ENCODE measurements around the gene VAV2.

Gene VAV2

GRCh38 chr9:133888048-133888808 is 103.9 kb downstream of the VAV2 start:
- no peak for DNase-seq

- no peak for DNase-seq
Measured at GRCh38 chr9:133887540-133888047, 104.5 kb downstream of the VAV2 start.

DNA sequence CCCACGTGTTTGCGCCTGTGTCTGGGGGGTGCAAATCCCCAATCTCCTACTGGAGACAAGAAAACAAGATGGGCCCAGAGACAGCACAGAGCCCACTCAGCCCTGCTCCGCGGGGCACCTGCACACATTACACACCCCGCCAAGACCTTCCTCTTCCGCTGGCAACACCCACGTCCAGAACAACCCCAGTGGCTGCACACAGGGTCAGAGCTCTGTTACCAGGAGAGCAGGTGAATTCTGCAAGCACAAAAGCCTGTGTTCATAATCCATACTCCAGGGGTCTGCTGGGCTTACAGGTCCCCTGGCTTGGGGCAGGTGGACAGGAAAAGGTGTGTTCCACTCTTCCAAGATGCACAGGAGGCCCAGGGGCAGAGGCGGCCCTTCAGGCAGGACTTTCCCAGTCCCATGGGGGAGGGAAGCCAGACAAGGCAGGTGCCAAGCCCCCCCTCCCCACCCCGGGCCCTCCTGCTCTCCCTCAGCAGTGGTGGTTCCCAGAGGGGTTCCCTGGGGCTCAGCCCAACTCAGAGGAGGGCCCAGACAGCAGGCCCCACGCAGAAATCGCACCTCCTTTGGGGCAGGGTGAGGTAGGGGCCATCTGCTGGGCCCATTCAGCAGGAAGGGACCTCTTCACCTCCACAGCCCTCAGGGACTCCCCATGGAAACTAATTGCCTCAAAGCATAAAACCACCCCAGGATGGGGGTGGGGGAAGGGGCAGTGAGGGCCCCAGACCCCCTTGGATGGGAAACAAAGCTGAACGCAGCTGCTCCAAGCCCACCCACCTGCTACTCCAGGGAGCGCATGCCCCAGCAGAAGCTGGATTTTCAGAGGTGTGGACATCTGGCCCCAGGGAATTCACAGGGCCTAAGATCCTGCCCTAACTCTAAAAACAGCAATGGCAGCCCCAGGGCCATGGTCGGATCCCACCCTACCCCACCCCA is 105.3 kb downstream of the VAV2 start:
- DNase-seq = no peak

DNA sequence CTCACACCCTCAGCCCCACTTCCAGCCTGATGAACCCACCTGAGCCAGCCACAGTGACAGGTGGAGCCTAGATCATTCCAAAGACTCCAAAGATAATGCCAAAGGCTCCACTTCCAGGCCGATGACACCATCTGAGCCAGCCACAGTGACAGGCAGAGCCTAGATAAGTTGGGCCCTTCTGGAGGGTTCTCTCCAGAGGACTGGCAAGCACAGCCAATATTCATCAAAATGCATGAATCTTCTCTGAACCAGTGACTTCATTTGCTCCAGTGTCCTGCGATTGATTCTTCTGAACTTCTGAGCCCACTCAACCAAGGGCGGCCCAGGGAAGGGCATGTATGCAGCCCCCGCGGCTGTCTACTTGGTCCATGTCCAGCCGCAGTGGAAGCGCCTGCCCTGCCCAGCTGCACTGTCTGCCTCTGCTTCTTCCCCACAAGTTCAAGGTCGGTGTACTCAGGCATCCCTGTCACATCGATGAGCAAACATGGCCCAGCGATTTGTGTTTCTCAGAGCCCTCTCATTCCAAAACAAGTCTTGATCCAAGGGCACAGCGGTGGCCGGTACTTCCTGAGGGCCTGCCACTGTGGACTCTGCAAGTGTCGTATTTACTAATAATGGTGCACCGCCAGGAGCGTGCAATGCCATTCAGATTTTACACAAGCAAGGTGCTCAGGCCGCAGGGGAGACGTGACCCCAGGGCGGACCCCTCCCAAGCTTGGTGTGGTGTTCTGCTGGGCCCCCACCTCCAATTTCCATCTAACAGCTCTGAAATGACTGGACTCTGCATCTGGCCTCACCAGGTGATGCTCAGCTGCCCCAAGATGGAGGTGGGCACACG is 107.0 kb downstream of the VAV2 start:
- DNase-seq = no peak

DNA sequence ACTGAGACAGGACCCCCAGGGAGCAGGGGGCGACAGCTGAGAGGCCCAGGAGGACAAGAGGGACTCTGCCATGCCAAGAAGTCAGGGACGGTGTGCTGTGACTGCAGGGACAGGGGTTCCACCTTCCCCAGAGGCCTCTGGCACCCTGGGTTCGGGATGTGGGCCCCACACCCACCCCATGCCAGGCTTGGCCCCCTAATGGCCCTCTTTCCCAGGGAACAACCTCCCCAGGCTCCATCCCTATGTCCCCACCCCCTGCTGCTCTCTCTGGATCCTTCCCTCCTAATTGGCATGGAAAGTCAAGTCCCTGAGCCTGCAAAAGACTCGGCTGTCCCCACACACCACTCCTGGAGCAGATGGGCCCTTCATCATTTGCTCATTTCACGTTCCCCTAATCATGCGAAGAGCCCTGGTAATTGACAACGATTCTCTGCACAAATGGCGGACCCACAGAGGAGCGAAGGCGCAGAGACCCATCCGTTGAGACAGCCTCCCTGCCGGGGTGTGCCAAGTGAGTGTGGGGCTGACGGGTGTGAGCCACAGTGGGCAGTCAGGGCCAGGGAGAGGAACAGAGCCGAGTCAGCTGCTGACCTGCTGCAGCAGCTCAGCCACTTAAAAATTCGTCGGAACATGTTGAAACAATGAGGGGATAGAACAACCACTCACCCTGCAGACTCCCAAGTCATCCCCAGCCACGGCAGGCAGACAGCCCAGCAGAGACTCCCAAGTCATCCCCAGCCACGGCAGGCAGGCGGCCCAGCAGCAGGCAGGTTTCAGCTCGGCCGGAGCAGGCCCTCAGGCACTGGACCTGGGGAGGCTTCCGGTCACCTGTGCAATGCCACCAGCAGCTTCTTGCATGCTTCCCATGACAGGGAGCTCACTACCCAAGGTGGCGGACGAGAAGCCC is 109.0 kb downstream of the VAV2 start:
- no peak for DNase-seq

GRCh38 chr9:133881671-133882381 is 110.3 kb downstream of the VAV2 start:
- DNase-seq = no peak

GRCh38 chr9:133880851-133881661 is 111.1 kb downstream of the VAV2 start:
- DNase-seq = no peak

GRCh38 chr9:133880136-133880535 is 112.0 kb downstream of the VAV2 start:
- DNase-seq = no peak

DNA sequence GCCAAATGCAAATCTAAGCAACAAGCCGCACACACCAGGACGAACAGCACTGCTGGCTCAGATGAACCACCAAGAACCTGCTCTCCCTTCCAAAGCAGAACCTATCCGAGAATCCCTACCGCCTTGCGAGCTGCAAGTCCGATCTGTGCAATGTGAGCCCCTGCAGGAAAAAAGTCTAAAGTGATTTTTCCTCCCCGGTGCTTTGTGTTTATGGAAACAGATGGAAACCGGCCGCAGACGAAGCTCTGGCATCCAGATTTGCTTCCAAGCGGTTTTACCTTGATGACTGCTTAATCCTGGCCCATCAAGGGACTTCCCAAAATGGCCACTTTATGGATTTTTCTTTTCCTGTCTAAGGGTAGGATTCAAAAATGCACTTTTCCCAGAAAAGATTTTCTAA is 112.5 kb downstream of the VAV2 start:
- no peak for DNase-seq

- DNase-seq = no peak
Measured at GRCh38 chr9:133878402-133878801, 113.7 kb downstream of the VAV2 start.

DNA sequence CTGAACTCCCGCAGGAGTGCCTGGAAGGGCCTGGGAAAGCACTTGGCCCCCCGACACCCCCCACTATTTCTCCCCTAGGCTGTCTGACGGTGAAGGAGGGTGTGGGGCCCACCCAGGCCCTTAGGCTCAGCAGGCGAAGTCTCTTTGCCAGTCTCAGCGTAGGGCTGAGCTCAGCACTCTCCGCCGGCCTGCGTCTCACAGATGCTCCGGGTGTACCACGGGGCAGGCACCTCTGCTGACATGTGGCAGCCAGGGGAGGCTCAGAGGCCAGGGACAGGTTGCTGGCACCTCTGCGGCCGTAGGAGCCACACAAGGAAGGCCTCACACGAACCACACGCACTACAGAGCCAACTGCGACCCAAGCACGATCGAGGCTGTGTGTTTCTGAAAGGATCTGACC is 114.2 kb downstream of the VAV2 start:
- no peak for DNase-seq

DNA sequence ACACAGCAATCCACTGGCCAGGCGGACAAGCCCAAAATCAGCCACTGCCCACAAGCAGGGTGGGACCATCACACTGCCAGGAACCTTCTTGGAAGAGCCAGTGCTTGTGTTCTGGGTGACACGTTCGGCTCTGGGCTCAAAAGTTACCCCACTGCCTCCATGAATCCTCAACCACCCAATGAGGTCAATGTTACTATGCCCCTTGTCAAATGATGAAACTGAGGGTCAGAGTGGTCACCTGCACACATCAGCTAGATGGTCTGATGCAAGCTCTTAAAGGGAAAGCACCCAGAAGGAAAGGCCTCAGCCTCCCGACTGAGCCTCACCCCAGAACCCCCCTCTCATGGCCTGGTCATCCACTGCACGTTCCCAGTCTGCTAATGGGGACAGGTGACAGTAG is 114.8 kb downstream of the VAV2 start:
- no peak for DNase-seq

GRCh38 chr9:133876836-133877235 is 115.3 kb downstream of the VAV2 start:
- DNase-seq = no peak

DNA sequence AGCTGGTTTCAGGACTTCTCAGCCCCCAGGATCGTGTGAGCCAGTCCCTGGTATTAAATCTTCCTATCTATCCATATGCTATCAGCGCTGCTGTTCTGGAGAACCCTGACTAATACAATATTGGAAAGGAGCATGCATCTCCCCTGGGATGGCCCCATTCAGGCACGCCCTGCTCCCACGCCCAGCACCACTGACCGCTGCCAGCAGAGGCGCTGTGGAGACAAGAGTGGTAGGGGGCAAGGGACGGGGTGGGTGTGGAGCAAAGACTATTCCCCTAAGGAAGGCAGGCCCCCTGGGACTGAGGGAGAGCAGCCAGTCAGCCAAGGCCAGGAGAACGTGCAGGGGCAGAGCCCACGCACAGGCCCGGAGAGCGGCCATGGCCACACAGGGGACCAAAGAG is 116.0 kb downstream of the VAV2 start:
- peak in 1 of 2 experiments; percentile 4 for DNase-seq

DNA sequence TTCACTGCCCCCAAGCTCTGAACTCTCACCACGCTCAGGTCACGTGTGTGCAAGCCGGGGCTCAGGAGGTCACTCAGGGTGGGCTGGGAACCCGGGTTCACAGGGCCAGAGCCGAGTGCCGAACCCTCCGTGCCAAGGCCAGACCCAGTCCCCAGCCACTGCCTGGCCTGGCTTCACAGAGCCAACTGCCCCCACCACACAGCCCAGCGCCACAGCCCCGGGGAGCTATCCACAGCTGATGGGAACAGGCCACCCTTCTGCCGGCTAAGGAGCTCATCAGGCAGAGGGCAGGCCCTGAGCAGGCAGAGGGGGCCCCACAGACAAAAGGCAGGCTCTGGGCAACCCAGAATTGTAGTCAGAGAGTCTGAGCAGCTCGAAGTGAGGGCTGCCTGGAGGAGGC is 117.0 kb downstream of the VAV2 start:
- DNase-seq = no peak

GRCh38 chr9:133874659-133875058 is 117.5 kb downstream of the VAV2 start:
- no peak for DNase-seq

DNA sequence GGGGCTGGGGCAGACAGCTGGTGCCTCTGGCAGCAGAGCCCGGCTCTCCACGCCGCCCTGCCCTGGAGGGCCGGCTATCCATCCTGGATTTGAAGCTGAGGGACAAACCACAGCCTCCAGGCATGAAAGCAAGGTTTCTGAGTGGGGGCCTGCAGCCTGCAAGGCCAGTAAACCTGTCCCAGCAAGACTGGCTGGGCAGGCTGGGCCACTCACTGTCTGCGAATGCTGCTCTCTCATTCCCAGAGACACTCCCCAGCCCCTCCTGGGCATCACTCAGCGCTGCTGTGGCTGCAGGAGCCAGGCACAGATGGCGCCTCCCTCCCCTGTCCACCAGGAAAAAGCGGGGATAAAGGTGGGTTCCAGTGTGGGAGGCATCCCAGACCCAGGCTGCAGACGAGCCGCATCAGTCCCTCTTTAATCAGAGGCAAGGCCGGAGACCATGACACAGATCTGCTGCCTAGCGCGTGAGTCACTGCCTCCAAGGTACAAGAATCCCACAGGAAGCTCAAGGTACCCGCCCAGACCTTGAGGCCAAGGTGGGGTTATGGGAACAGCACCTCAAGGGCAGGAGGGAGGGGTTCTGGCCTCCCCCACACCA is 118.0 kb downstream of the VAV2 start:
- DNase-seq = no peak

- no peak for DNase-seq
Measured at GRCh38 chr9:133873461-133873891, 118.6 kb downstream of the VAV2 start.

- no peak for DNase-seq
Measured at GRCh38 chr9:133873009-133873408, 119.1 kb downstream of the VAV2 start.

Data from activated CD4-positive, alpha-beta T cell treated with anti-CD3 and anti-CD28 coated beads, Interleukin-2, amount 50 U/mL, for 48 hours (primary cell).